HK-2 (cell line): ENCODE measurements around the gene WDR62.
"Not testable (repeated sequence)": the region's sequence is repeated elsewhere in the genome, so short reads cannot be mapped to it uniquely, and the experiment has no call there.

Experiments used
- DNase-seq: peaks from one replicate; pipeline ENCODE4 v3.0.0-alpha.2; 2018; ENCODE audit not compliant: unreplicated experiment

Gene WDR62

GRCh38 chr19:36110487-36111199, 55.9 kb downstream of the WDR62 start, which contains the start of gene OVOL3:
Gene OVOL3 (plus strand): TSS chr19:36111143. CDS start chr19:36111203, 60 bp downstream.
- no peak for DNase-seq

- DNase-seq: no peak
These were observed 56.5 kb downstream of the WDR62 start for GRCh38 chr19:36111200-36111539.

- no peak for DNase-seq
These were observed 58.0 kb downstream of the WDR62 start for GRCh38 chr19:36112678-36113077.

- DNase-seq: no peak
These were observed 58.7 kb downstream of the WDR62 start for GRCh38 chr19:36113425-36113824.

GRCh38 chr19:36113894-36114720, 59.4 kb downstream of the WDR62 start:
- DNase-seq: peak; percentile 16

- DNase-seq: peak; percentile 100
These were observed 60.2 kb downstream of the WDR62 start, which contains the start of gene POLR2I for GRCh38 chr19:36114721-36115452. Gene POLR2I (minus strand): TSS chr19:36114875. CDS start chr19:36114856, 19 bp downstream.

- no peak for DNase-seq
These were observed 61.0 kb downstream of the WDR62 start, which contains the start of gene TBCB for GRCh38 chr19:36115453-36116343. Gene TBCB (plus strand): TSS chr19:36115468. CDS start chr19:36115561, 93 bp downstream.

- DNase-seq: no peak
These were observed 61.6 kb downstream of the WDR62 start for GRCh38 chr19:36116344-36116637.

GRCh38 chr19:36120092-36120983, 65.6 kb downstream of the WDR62 start:
- DNase-seq: no peak

GRCh38 chr19:36120984-36121358, 66.3 kb downstream of the WDR62 start:
- no peak for DNase-seq

GRCh38 chr19:36121486-36122124, 66.9 kb downstream of the WDR62 start:
- no peak for DNase-seq

GRCh38 chr19:36125557-36125956, 70.9 kb downstream of the WDR62 start:
- no peak for DNase-seq

- no peak for DNase-seq
These were observed 73.7 kb downstream of the WDR62 start for GRCh38 chr19:36128392-36128736.

GRCh38 chr19:36131221-36131620, 76.5 kb downstream of the WDR62 start:
- not testable (repeated sequence) for DNase-seq

GRCh38 chr19:36134867-36135266, 80.2 kb downstream of the WDR62 start:
- not testable (repeated sequence) for DNase-seq

GRCh38 chr19:36136964-36137686, 82.4 kb downstream of the WDR62 start:
- peak; percentile 59 for DNase-seq

- DNase-seq: no peak
These were observed 84.4 kb downstream of the WDR62 start for GRCh38 chr19:36139120-36139472.

- DNase-seq: peak; percentile 99
These were observed 85.0 kb downstream of the WDR62 start, which contains the start of gene CAPNS1 for GRCh38 chr19:36139473-36140303. Gene CAPNS1 (plus strand): TSS chr19:36140066. CDS start chr19:36141012, 946 bp downstream.
